Liver (tissue), 9 donors: Measurements from ENCODE around the gene CDC42BPG. TPM values are rescaled to one million over a fixed set of nuclear protein-coding genes. Genes with fewer than 3 reads are reported as not detected.

ENCODE experiments used
- DNase-seq: peaks from one replicate; pipeline ENCODE4 v3.0.0-alpha.2; 2017; ENCODE audit warnings: low spot score
- H3K27ac ChIP-seq, 2 donors: one replicate each; pipeline ENCODE4 v1.7.0; 2013; ENCODE audit warnings: inconsistent platforms in 2 of 2, low read length in 2 of 2, control low read depth in 1 of 2, low read depth in 1 of 2, mild to moderate bottlenecking in 1 of 2
- H3K27me3 ChIP-seq, 4 donors: one replicate each; pipeline versions ENCODE4 v1.6.1 to v1.7.0; 2013; ENCODE audit warnings: low read length in 3 of 4, inconsistent platforms in 1 of 4, mild to moderate bottlenecking in 1 of 4, moderate library complexity in 1 of 4; ENCODE audit not compliant: control insufficient read depth in 4 of 4, insufficient read depth in 4 of 4
- H3K36me3 ChIP-seq, 4 donors: one replicate each; pipeline versions ENCODE4 v1.6.1 to v1.7.0; 2013; ENCODE audit warnings: low read length in 3 of 4, mild to moderate bottlenecking in 3 of 4, low read depth in 1 of 4, moderate library complexity in 1 of 4; ENCODE audit not compliant: control insufficient read depth in 4 of 4, insufficient read depth in 3 of 4
- H3K4me1 ChIP-seq, 4 donors: one replicate each; pipeline versions ENCODE4 v1.6.1 to v1.7.0; 2013; ENCODE audit warnings: low read length in 3 of 4, mild to moderate bottlenecking in 3 of 4, moderate library complexity in 1 of 4; ENCODE audit not compliant: control insufficient read depth in 4 of 4, insufficient read depth in 4 of 4
- H3K4me3 ChIP-seq, 3 donors: one replicate each; pipeline versions ENCODE4 v1.6.1 to v1.7.0; 2013; ENCODE audit warnings: low read length in 3 of 3, control low read depth in 1 of 3, low read depth in 1 of 3, mild to moderate bottlenecking in 1 of 3
- H3K9ac ChIP-seq, 2 donors: one replicate each; pipeline ENCODE4 v1.7.0; 2013; ENCODE audit warnings: low read length in 2 of 2, mild to moderate bottlenecking in 2 of 2, moderate library complexity in 2 of 2, control low read depth in 1 of 2, low read depth in 1 of 2
- H3K9me3 ChIP-seq, 4 donors: one replicate each; pipeline versions ENCODE4 v1.6.1 to v1.7.0; 2013; ENCODE audit warnings: low read length in 3 of 4; ENCODE audit not compliant: control insufficient read depth in 4 of 4
- ATF3 ChIP-seq: IDR thresholded peaks from 2 replicates; pipeline ENCODE4 v1.6.1; 2016; ENCODE audit warnings: antibody characterized with exemption
- CTCF ChIP-seq: fragments of 150-350 bp; IDR thresholded peaks from 2 replicates; pipeline ENCODE4 v1.5.1; 2017; ENCODE audit warnings: improper control_type of control experiment, low read depth, low read length; ENCODE audit not compliant: missing input control
- EGR1 ChIP-seq, 2 donors: IDR thresholded peaks; 2 replicates each; pipeline ENCODE4 v1.6.1; 2016 to 2018; ENCODE audit warnings: antibody characterized with exemption in 2 of 2, low read depth in 2 of 2
- FOXA1 ChIP-seq: IDR thresholded peaks from 2 replicates; pipeline ENCODE4 v1.6.1; 2016; ENCODE audit warnings: antibody characterized with exemption
- FOXA2 ChIP-seq: IDR thresholded peaks from 2 replicates; pipeline ENCODE4 v1.6.1; 2016; ENCODE audit warnings: antibody characterized with exemption
- GABPA ChIP-seq, 2 donors: IDR thresholded peaks in 1 of 2; conservative IDR thresholded peaks in 1 of 2; 2 replicates each; pipeline ENCODE4 v1.6.1; 2016; ENCODE audit warnings: antibody characterized with exemption in 2 of 2, mild to moderate bottlenecking in 1 of 2, moderate library complexity in 1 of 2
- HNF4A ChIP-seq, 2 donors: conservative IDR thresholded peaks; 2 replicates each; pipeline ENCODE4 v1.6.1; 2016; ENCODE audit warnings: antibody characterized with exemption in 2 of 2, mild to moderate bottlenecking in 2 of 2
- HNF4G ChIP-seq: IDR thresholded peaks from 2 replicates; pipeline ENCODE4 v1.6.1; 2016; ENCODE audit warnings: antibody characterized with exemption
- JUND ChIP-seq, 2 donors: IDR thresholded peaks; 2 replicates each; pipeline ENCODE4 v1.6.1; 2016; ENCODE audit warnings: antibody characterized with exemption in 2 of 2
- MAX ChIP-seq: IDR thresholded peaks from 2 replicates; pipeline ENCODE4 v1.6.1; 2016; ENCODE audit warnings: antibody characterized with exemption
- NR2F2 ChIP-seq: IDR thresholded peaks from 2 replicates; pipeline ENCODE4 v1.6.1; 2016; ENCODE audit warnings: antibody characterized with exemption
- RAD21 ChIP-seq, 2 donors: IDR thresholded peaks; 2 replicates each; pipeline ENCODE4 v1.6.1; 2016; ENCODE audit warnings: antibody characterized with exemption in 2 of 2, mild to moderate bottlenecking in 2 of 2
- REST ChIP-seq: IDR thresholded peaks from 2 replicates; pipeline ENCODE4 v1.6.1; 2016; ENCODE audit warnings: antibody characterized with exemption, mild to moderate bottlenecking
- RXRA ChIP-seq, 2 donors: IDR thresholded peaks; 2 replicates each; pipeline ENCODE4 v1.6.1; 2017 to 2018; ENCODE audit warnings: antibody characterized with exemption in 2 of 2, mild to moderate bottlenecking in 1 of 2
- SP1 ChIP-seq: IDR thresholded peaks from 2 replicates; pipeline ENCODE4 v1.6.1; 2018; ENCODE audit warnings: antibody characterized with exemption, mild to moderate bottlenecking
- TAF1 ChIP-seq: conservative IDR thresholded peaks from 2 replicates; pipeline ENCODE4 v1.6.1; 2016; ENCODE audit warnings: antibody characterized with exemption, mild to moderate bottlenecking
- YY1 ChIP-seq: IDR thresholded peaks from 2 replicates; pipeline ENCODE4 v1.6.1; 2016; ENCODE audit warnings: antibody characterized with exemption, mild to moderate bottlenecking
- WGBS: extraction: QIAGEN DNeasy Blood & Tissue Kit; methylation state at CpG from one replicate; pipeline ENCODE4 v1.1.7; 2013; 5-methylcytosine and 5-hydroxymethylcytosine counted together
- polyA plus RNA-seq, 2 donors: library from polyadenylated mRNA; stranded (reverse) in 1 of 2; unstranded in 1 of 2; fragments of 200-250 nt in 1 of 2; fragments of >200 nt in 1 of 2; fragmentation: Nextera tagmentation in 1 of 2; extraction: Ambion mirVana in 1 of 2; gene quantifications; one replicate each; pipeline versions ENCODE4 v1.2.1 to v1.2.3, GENCODE V29; 2013 to 2015
- total RNA-seq, 2 donors: library from RNA; depleted of rRNA; stranded (reverse); fragments of >200 nt; gene quantifications; one replicate each; pipeline ENCODE4 v1.2.3, GENCODE V29; 2014
- TF ChIP-seq, protein P1 (sequence below): IDR thresholded peaks from 2 replicates; pipeline ENCODE4 v1.6.1; 2016; ENCODE audit warnings: antibody characterized with exemption
- donor health status: healthy.
- donor health status: healthy.
- donor health status: healthy.
- donor health status: healthy.
- donor health status: healthy.

Gene CDC42BPG
- total and polyA plus RNA-seq, 4 donors = 0.18 to 1.2 (median 0.58) TPM

- TF ChIP-seq, protein P1, sequence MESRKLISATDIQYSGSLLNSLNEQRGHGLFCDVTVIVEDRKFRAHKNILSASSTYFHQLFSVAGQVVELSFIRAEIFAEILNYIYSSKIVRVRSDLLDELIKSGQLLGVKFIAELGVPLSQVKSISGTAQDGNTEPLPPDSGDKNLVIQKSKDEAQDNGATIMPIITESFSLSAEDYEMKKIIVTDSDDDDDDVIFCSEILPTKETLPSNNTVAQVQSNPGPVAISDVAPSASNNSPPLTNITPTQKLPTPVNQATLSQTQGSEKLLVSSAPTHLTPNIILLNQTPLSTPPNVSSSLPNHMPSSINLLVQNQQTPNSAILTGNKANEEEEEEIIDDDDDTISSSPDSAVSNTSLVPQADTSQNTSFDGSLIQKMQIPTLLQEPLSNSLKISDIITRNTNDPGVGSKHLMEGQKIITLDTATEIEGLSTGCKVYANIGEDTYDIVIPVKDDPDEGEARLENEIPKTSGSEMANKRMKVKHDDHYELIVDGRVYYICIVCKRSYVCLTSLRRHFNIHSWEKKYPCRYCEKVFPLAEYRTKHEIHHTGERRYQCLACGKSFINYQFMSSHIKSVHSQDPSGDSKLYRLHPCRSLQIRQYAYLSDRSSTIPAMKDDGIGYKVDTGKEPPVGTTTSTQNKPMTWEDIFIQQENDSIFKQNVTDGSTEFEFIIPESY = no peak
These were observed 10.9 kb downstream of the CDC42BPG start (continued) for GRCh38 chr11:64833509-64833908.

DNA sequence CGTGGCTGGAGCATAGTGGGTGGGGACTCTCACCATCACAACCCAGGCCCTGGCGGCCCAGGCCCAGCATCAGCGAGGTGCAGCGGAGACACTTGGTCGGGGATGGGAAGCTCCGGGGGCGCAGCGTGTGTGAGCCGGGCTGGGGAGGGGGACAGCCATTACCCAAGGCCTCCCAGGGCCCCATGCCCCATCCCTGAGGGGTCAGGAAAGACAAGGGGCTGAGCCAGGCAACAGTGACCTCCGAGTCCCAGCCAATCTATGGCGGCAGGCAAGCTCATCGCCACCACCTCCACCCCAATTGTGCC lies 11.3 kb downstream of the CDC42BPG start:
- WGBS = 96% methylated on average over 12 of the region's 12 CpGs
- H3K27ac ChIP-seq = no peak overlapping the region
- no peak overlapping the region for H3K9ac ChIP-seq
- no peaks in the 10 kb centered on the region for H3K4me1 ChIP-seq
- DNase-seq = no peak
- TF ChIP-seq HNF4A (conservative IDR thresholded peaks at IDR 0.05) = no peak
- TF ChIP-seq FOXA2 = no peak
- no peak for TF ChIP-seq HNF4G
- no peak for TF ChIP-seq YY1
- no peak for TF ChIP-seq GABPA (IDR thresholded peaks at IDR 0.05 in 1 of 2, conservative IDR thresholded peaks at IDR 0.05 in 1 of 2)
- TF ChIP-seq RXRA (IDR thresholded peaks at IDR 0.05) = no peak
- TF ChIP-seq EGR1 (IDR thresholded peaks at IDR 0.05; ENCODE audit: low read depth in 2 of 2) = no peak
- TF ChIP-seq FOXA1 = no peak
- no peak for TF ChIP-seq SP1
- TF ChIP-seq MAX = no peak
- TF ChIP-seq JUND (IDR thresholded peaks at IDR 0.05) = no peak
- TF ChIP-seq ATF3 = no peak
- no peak for TF ChIP-seq RAD21 (IDR thresholded peaks at IDR 0.05)
- H3K27me3 ChIP-seq = no peaks in the 10 kb centered on the region
- no peaks in the 10 kb centered on the region for H3K9me3 ChIP-seq
- no peak overlapping the region for H3K4me3 ChIP-seq
- no peaks in the 10 kb centered on the region for H3K36me3 ChIP-seq

DNA sequence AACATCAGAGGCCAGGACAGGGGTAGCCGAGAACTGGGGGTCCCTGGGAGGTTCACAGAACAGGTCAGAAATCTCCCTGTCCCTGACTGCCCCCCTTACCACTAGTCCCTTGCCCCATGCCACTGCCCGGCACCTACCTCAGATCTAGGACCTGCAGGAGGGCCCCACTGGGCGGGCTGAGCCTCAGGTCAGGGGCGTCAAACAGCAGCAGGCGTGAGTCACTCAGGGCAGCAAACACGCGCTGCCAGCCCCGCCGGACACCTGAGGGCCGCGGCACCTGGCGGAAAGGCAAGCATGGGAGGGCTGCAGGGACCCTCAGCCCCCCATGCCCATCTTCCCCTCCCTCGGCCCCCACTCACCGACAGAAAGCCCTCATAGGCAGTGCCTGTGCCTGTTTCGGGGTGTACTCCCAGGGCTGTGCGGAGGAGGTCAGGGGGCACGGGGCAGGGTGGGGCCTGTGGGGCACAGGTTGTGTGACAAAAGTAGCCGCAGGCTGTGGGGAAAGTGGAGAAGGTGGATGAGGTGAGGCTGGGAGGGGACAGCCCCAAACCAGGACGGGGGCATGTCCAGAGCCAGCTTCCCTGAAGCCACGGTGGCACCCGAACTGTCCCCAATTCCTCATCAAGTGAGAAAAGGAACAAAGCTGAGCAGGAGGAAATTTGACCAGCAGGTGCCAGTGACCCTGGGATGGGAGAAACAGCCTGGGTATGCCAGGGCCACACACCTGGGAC lies 11.8 kb downstream of the CDC42BPG start:
- 97% methylated on average over 21 of the region's 21 CpGs for WGBS
- no peak for DNase-seq
- TF ChIP-seq RAD21 (IDR thresholded peaks at IDR 0.05) = no peak
- no peak for TF ChIP-seq EGR1 (IDR thresholded peaks at IDR 0.05; ENCODE audit: low read depth in 2 of 2)
- no peak for TF ChIP-seq GABPA (IDR thresholded peaks at IDR 0.05 in 1 of 2, conservative IDR thresholded peaks at IDR 0.05 in 1 of 2)
- TF ChIP-seq HNF4G = no peak
- no peak for TF ChIP-seq HNF4A (conservative IDR thresholded peaks at IDR 0.05)
- no peak for TF ChIP-seq JUND (IDR thresholded peaks at IDR 0.05)
- no peak for TF ChIP-seq ATF3
- no peak for TF ChIP-seq YY1
- TF ChIP-seq RXRA (IDR thresholded peaks at IDR 0.05) = no peak
- TF ChIP-seq MAX = no peak
- TF ChIP-seq, protein P1 = no peak
- no peak for TF ChIP-seq NR2F2
- TF ChIP-seq REST = no peak
- TF ChIP-seq SP1 = no peak
- no peak for TF ChIP-seq CTCF
- no peak for TF ChIP-seq TAF1
- no peak for TF ChIP-seq FOXA2

More for the DNA sequence above, 11.8 kb downstream of the CDC42BPG start:
- H3K4me3 ChIP-seq = no peak overlapping the region
- H3K9me3 ChIP-seq = no peaks in the 10 kb centered on the region
- no peak overlapping the region for H3K27ac ChIP-seq
- H3K36me3 ChIP-seq = no peaks in the 10 kb centered on the region
- no peaks in the 10 kb centered on the region for H3K4me1 ChIP-seq
- no peaks in the 10 kb centered on the region for H3K27me3 ChIP-seq
- no peak overlapping the region for H3K9ac ChIP-seq
